ENCODE results near the gene SHISA4. TPM values are rescaled to one million over a fixed set of nuclear protein-coding genes. Genes with fewer than 3 reads are reported as not detected.

SHISA4 gene
- total RNA-seq, 2 donors from 2014 or later: 2.0 to 3.9 TPM

DNA sequence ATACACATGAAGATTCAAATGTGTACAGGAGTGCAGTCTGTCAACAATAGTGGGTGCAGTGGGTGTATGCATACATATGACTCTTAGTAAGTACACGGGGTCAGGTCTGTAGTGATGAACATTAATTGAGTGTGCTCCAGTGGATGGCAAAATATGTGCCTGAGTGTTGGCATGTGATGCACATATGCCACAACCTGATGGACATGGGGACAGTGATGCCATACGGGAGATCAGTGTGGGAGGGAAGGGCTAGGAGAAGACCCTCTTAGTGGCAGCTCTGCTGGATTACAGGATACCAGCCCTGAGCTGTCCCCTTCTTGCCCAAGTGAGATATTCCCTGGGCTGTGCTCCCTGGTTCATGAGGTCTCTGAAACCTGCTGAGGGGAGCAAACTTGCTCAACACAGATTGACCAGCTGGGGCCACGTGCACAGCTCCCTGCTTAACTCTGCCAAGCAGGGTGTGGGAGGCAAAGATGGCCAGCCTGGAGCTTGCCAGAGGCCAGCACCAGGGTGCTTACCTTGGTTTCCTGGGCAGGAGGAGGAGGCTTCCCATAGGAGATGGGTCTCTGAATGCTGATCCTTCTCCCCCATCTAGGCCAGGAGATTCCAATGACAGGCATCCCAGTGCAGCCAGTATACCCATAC is 2.2 kb downstream of the SHISA4 start:
- intact Hi-C loops (cut with DNase I): no loop called here
- peaks cover 5% of the 10 kb centered on the region for H3K4me1 ChIP-seq
- H3K4me3 ChIP-seq: no peak overlapping the region
- H3K9ac ChIP-seq (ENCODE audit: low read depth in 2 of 2, low read length in 2 of 2): no peak overlapping the region
- H3K9me3 ChIP-seq: no peaks in the 10 kb centered on the region
- no peak for TF ChIP-seq CTCF (IDR thresholded peaks at IDR 0.05)
- DNase-seq: no peak
- H3K27me3 ChIP-seq: peaks cover 12% of the 10 kb centered on the region
- H3K36me3 ChIP-seq: no peaks in the 10 kb centered on the region
- no peak overlapping the region for H3K27ac ChIP-seq

GRCh38 chr1:201891451-201892045 is 2.9 kb downstream of the SHISA4 start:
- TF ChIP-seq CTCF (IDR thresholded peaks at IDR 0.05): no peak
- H3K9me3 ChIP-seq: no peaks in the 10 kb centered on the region
- intact Hi-C loops (cut with DNase I): no loop called here
- peaks cover 12% of the 10 kb centered on the region for H3K27me3 ChIP-seq
- peaks cover 5% of the 10 kb centered on the region for H3K4me1 ChIP-seq
- no peak for DNase-seq
- no peak overlapping the region for H3K27ac ChIP-seq
- H3K36me3 ChIP-seq: no peaks in the 10 kb centered on the region
- H3K4me3 ChIP-seq: no peak overlapping the region
- no peak overlapping the region for H3K9ac ChIP-seq (ENCODE audit: low read depth in 2 of 2, low read length in 2 of 2)

DNA sequence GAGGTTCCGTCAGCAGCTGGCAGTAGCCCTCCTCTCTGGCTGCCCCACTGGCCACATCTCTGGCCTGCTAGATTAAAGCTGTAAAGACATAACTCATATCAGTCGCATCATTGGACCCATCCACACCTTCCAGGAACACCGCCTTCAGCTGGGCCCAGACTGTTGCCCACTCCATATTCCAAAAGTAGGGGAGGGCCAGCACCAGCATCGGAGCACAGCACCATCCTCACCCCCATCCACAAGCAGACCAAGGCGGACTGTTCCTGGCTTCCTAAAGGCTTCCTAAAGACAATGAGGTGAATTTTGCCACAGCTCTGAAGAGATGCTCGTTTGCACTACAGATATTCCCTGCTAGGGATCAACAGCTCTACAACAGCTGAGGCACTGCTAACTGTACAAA is 3.5 kb downstream of the SHISA4 start:
- Histone ChIP-seq H3K4me1 (peaks cover 5% of the 10 kb centered on the region), H3K36me3 (no peaks in the 10 kb centered on the region), H3K9ac (ENCODE audit: low read depth in 2 of 2, low read length in 2 of 2) (no peak overlapping the region), H3K9me3 (no peaks in the 10 kb centered on the region), H3K27me3 (peaks cover 12% of the 10 kb centered on the region), H3K27ac (no peak overlapping the region), H3K4me3 (no peak overlapping the region)
- TF ChIP-seq CTCF (IDR thresholded peaks at IDR 0.05): no peak
- intact Hi-C loops (cut with DNase I): no loop called here
- no peak for DNase-seq

GRCh38 chr1:201893431-201893830 is 4.7 kb downstream of the SHISA4 start:
- no peak for DNase-seq
- no peaks in the 10 kb centered on the region for H3K36me3 ChIP-seq
- H3K4me3 ChIP-seq: no peak overlapping the region
- H3K27ac ChIP-seq: no peak overlapping the region
- peaks cover 11% of the 10 kb centered on the region for H3K27me3 ChIP-seq
- no peaks in the 10 kb centered on the region for H3K9me3 ChIP-seq
- no peak for TF ChIP-seq CTCF (IDR thresholded peaks at IDR 0.05)
- peaks cover 5% of the 10 kb centered on the region for H3K4me1 ChIP-seq
- H3K9ac ChIP-seq (ENCODE audit: low read depth in 2 of 2, low read length in 2 of 2): no peak overlapping the region
- intact Hi-C loops (cut with DNase I): no loop called here

DNA sequence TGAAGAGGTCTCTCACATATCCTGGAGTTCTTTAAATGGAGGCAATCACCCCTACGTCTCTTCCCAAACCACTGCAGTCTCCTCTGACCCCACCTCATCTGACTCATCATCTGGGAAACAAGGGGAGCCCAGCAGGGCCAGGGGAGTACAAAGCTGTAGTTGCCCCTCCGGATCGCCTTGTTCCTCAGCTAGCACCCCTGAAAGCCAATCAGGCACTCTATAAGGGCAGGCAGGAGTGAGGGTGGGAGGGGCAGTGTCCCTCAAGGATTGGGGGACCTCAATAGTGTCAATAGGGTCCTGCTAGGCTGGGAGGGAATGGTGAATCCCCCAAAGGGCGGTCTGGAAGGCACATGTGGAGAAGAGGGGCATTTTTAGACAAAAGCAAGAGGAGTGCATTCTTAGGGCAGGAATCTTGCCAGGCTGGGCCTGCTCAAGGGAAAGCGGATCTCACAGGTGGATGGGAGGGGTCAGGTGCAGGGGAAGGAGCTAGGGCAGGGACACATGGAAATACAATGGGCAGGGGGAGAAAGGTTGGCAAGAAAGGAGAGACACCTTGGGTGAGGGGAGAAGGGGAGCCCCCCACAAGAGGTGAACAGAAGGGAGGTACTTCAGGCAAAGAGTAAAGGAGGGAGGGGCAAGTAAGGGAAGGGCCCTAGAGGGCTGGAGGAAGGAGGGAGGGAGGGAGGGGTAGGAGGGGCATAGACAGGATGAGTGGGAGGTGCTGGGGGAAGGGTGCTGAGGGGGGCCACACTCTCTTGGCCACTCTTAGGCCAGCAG is 5.8 kb downstream of the SHISA4 start:
- Histone ChIP-seq H3K4me1 (no peaks in the 10 kb centered on the region), H3K9ac (ENCODE audit: low read depth in 2 of 2, low read length in 2 of 2) (no peak overlapping the region), H3K9me3 (no peaks in the 10 kb centered on the region), H3K27ac (no peak overlapping the region), H3K4me3 (no peak overlapping the region), H3K27me3 (peaks cover 1% of the 10 kb centered on the region), H3K36me3 (no peaks in the 10 kb centered on the region)
- no peak for DNase-seq
- intact Hi-C loops (cut with DNase I): loop anchor here (5.0 kb wide), 2 partner anchors 78 to 243 kb away; no protein-coding TSS in a partner anchor
- TF ChIP-seq CTCF (IDR thresholded peaks at IDR 0.05): no peak
